Measurements from ENCODE around the gene MYO16.
A peak's percentile ranks its signal among the peaks of the same experiment; 100 is the strongest.

MYO16 gene

DNA sequence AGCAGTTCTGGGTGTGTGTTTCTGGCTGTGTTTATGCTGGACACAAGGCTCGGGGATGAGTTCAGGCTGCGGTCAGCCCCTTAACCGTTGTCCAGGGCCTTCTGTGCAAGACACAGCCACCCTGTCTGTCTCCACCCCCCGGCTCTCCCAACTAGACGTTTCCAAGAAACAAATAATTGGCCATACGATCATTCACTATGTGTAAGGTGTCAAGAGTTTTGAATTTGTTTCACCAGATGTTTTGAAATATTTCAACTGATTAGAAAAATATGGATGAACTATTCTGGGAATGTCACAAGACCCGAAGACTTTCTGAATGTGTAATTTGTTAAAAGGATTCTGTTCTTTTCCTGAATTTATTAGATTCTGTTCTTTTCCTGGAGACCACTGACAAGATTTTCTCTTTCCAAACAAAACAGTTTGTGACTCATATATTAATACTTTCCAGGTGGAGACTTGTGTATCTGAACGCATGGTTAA lies 318.2 kb downstream of the MYO16 start:
- no peak for DNase-seq

DNA sequence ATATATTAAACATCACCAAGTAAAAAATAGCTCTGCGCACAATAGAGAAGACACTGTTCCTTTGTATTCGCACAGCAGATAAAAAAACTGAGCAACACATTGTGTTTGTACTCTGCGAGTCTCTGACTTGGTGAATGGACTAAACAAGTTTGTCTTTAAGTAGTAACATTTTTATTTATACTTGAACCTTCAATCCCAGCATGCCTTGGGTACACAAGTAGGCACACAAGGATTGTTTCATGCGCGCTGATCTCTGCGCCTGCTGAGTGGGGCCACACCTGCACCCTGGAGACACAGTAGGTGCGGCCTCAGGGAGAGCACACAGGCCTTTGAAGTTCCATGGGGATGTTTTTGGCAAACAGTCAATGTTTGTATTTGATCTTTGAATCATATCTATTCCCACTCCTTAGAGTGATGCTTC lies 318.9 kb downstream of the MYO16 start:
- no peak for DNase-seq

DNA sequence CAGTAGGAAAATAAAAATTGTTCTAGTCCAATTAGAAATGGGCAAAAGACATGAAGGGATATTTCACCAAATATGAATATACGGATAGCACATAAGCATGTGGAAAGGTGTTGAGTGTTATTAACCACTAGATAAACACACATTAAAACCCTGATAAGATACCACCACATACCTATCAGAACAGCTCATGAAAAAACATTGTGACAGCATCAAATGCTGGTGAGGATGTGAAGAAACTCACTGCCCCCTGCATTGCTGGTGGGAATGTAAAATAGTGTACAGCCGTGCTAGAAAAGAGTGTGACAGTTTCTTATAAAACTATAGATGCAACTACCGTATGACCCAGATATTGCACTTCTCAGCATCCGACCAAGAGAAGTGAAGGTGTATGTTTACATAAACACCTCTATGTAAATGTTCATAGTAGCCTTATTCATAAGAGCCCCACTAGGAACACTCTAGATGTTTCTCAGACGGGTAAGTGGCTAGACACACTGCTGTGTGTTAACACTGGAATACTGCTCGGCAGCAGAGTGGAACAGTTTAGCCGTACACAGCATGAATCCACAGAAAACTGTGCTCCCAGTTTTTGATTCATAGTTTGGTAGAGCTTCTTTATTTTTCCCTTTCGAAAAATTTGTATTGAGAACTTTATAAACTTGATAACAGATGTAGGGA lies 321.1 kb downstream of the MYO16 start:
- no peak for DNase-seq

DNA sequence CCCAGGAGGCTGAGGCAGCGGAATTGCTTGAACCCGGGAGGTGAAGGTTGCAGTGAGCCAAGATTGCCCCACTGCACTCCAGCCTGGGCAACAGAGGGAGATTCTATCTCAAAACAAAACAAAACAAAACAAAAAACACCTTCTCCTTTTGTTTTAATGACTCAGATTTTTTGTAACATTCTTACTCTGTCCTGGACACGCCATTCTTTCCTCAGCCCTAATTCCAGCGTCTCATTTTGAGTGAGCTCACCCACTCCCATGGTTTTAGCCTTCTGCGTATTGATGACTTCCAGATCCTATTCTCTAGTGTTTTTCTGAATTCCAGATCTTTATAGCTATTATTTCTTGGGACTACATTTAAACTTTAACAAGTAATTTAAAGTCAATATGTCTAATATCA lies 326.3 kb downstream of the MYO16 start:
- DNase-seq = no peak

DNA sequence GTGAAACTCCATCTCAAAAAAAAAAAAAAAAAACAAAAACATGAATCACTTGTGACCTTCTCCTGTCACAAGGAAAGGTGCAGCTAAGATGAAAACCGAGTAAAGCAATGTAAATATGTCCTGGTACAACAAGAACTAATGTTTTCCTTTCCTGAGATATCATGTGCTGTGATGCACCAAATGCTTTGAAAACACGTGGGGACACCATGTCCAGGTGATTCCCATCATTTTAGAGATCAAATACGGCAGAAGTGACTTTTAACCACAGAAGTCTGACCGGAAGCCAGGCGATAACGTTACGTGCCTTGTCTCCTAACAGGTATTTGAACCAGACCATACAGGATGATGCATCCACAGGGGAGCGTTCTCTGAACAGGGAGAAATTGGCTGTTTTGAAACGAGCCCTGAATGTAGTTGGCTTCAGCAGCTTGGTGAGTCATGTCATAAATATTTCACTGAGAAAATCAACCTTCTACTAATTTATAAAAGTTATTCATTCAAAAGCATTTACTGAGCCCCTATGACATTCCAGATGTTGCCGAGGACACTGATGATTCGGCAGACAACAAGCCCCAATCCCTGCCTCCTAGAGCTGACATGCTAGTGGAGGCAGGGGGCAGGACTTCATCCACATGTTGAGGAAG lies 328.1 kb downstream of the MYO16 start:
- no peak for DNase-seq

DNA sequence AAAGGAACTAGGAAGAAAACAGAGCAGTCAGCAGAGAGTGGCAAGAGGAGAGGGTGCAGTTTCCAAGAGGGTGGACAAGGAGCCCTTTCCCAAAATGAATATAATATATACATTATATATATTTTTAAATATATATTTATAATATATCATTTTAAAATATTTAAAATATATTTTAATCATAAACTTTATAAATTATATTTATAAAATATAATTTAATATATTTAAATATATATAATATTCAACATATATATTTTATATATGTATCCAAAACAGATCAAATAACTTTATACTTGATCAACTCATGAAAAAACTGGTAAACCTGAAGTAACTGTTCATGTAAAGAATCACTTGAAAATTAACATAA lies 328.6 kb downstream of the MYO16 start:
- no peak for DNase-seq

DNA sequence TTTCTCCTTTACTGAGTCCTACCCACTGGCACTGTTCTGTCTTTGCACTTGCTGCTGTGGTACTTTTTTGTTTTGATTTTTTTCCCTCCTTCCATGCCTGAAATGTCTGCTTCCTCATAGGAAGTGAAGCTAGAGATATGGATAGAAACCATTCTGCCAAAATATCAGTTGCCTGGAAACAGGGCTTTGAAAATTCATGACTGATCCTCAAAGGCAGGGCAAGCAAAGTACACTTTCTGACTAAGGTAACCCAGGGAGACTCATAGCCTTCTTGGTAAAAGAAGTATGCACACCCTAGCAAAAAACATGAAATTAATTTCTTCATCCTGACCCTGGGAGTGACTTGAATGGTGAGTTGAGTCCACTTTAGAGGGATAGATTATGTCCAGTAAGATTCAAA lies 329.8 kb downstream of the MYO16 start:
- no peak for DNase-seq

DNA sequence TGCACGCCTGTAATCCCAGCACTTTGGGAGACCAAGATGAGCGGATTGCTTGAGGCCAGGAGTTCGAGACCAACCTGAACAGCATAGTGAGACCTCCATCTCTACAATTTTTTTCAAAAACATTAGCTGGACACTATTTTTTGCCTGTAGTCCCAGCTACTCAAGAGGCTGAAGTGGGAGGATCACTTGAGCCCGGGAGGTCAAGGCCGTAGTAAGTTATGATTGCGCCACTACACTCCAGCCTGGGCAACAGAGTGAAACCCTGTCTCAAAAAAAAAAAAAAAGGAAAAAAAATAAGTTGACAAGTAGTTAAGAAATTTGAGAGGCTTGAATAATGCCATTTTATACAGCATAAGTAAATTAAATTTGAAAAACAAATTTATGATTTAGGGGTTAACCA lies 330.6 kb downstream of the MYO16 start:
- no peak for DNase-seq

DNA sequence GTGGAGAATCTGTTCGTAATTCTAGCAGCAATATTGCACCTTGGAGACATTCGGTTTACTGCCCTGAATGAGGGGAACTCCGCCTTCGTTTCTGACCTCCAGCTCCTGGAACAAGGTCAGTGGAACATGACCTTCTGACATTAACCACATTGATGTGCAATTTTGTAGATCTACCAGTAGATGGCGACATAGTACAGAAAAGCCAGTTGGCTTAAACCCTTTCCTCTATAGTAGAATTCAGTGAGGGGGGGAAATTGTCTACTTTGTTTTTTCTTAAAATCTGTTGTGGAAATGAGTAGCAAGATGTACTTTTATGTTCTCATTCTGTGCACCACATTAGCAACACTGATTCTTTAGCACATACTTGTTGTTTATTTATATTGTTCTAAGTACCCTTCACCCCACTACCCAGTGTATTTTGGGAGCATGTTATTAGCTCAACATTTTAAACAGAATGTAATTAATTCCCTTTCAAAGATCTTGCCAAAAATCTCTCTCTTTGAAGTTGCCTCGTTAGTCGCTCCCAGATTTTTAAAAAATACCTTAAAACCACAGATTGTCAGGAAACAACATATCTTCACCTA lies 332.2 kb downstream of the MYO16 start:
- peak in 1 of 2 donors; percentile 6 for DNase-seq

DNA sequence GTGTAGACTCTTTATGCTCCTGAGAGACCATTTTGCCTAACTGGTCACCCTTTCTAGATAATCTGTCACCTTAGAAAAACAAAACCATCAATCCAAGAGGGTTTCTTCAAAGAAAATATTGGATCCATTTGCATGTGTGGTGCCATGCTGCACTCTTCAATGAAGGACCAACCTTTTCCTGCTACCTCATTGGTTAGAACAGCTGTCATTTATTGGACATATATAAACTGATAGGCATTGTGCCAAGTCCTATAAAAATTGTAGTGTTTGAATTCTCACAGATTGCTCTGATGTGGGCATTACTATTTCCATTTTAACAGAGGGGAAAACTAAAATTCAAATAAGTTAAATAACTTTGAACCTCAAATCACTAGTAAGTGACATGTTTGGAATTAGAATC lies 333.2 kb downstream of the MYO16 start:
- no peak for DNase-seq

DNA sequence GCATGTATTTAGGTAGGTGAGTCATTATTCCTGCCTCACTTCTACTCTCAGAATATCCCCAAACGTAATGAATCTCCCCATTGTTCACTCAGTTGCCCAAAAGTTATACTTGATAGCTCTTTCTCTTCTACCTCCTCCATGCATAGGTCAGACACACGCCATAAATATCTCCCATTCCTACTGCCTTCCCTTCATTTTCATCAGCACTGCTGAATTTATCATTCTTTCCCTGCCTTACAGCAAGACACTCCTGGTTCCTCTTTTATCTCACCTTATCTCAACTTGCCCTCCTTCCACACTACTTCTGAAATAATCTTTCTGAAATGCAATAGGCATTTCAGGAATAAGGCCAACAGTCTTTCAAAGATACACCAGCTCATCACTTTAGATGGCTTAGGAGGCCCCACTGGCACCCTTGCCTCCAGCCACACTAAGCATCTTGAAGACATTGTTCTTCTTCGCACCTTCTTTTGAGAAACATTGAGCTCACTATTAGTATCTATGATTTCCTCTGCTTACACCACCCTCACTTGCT lies 333.9 kb downstream of the MYO16 start:
- DNase-seq = no peak

DNA sequence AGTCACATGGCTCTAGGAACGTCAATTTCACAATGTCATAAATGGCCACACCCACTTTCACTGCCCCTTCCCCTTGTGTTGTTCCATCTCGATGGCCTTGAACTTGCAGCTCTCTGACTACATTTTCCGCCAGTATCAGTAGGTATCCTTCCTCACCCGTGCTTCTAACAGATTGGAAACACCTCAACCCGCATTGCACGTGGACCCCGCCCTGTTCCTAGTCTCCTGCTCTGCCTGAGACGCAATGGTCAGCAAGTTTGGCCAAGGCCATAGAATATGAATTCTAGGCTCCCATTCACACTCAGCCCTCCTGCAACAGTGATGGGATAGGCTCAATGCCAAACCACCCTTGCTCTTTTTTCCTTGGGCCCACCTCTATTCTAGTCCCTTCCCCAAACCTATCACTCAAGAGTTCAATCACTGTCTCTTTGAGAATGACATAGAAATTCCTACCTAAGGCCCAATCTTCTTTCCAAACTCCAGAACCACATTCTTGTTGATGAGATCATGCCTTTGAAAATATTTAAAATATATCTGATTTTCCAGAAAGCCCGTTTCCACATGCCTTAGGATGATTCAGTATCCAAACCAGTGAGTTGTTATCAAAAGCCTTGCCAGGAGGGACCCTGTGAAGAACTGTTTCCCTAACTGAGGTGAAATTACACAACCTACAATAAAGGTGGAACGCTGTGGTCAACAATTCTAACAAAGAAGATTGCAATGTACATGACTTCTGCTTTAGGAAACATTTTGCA lies 334.6 kb downstream of the MYO16 start:
- no peak for DNase-seq

DNA sequence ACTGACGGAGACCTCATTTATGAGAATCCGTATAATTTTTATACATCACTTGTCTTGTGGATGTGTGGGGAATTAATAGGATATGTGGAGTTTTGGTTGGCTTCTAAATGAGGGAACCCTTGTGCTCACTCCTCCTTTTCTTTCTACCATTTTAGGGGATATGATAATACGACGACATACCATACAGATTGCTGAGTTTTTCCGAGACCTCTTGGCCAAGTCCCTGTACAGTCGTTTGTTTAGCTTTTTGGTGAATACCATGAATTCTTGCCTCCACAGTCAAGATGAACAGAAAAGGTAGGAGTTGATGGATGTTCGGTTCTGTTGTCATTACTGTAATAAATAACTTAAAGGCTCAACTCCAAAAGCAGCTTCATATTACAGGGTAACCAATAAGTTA lies 335.2 kb downstream of the MYO16 start:
- DNase-seq = no peak

DNA sequence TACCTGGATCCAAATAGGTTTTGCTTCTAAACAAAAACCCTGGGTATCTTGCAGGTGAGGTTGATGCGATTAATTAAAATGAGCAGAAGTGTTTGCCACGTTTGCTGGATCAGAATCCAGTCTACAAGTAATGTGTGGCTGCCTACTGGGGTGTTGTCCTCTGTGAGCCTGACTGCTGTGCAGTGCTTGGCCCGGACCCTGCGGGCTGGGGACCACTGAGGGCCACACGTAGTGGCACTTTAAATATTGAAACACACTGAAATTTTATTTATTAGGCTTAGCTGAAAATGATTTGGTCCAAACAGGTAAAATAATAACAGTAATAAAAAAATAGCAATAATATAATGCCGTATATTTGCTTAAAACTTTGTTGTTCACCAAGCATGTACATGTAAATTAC lies 338.0 kb downstream of the MYO16 start:
- DNase-seq = no peak

DNA sequence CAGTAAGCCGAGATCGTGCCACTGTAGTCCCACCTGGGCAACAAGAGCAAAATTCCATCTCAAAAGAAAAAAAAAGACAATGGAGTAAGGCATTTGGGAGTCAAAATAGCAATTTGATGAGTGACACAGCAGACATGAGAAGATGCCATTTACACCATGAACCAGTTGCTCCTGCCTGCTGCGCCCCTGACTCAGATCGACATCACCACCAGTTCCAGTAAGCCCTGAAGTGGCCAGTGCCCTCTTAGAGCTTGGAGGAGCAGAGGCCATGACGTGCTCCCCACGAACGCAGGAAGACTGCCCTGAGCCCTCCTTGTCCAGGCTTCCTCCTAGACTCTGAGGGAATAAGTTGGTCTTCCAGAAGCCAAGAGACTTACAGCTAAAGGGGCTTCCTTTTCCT lies 339.2 kb downstream of the MYO16 start:
- DNase-seq = no peak

DNA sequence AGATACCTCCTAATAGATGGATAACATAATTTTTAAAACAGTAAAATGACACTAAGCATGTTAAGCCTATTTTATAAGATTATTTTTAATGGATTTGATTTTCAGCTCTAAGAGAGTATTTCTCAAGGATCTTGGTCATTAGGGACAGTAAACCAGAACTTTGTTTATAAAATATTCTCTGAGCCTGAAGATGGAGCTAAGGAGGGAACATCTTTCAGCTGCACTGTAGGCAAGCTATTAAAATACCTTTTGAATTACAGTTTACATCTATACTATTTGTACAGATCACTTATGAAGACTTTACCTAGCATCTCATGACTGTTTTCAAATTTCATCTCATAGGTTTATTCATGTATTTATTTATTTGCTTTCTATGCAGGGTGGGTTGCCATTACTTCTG lies 345.3 kb downstream of the MYO16 start:
- no peak for DNase-seq

DNA sequence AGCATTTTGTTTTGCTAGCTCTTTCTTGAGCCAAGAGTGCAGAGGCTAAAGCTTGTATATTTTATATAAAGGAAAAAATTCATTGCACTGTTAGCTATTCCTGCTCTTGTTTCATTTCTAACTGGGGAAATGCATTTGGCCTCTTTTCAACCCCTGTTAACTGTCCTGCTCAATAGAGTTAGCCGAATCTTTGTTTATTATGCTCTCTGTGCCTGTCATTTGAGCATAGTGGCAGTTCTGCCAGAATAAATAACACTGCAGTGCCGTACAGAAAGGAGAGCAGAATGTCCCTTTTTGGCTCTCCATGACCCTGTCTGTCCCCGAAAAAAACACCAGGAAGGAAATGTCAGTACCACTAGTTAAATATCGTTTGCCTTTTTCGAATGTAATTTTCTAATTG lies 350.8 kb downstream of the MYO16 start:
- DNase-seq = no peak

DNA sequence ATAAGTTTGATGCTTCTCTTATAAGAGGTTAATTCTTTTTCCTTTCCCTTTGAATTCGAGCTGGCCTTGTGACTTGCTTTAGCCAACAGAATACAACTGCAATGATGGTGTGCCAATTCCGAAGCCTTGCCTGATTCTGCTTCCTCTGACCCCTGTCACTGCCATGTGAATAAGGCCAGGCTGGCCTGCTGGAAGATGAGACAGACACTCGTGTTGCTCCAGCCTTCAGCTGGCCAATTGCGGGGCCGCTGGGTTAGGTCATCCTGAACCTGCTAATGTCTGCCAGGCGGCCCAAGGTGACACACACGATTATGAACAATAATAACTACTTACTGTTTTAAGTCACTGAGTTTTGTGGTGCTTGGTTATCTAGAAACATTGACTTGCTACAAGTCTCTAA lies 352.0 kb downstream of the MYO16 start:
- no peak for DNase-seq

DNA sequence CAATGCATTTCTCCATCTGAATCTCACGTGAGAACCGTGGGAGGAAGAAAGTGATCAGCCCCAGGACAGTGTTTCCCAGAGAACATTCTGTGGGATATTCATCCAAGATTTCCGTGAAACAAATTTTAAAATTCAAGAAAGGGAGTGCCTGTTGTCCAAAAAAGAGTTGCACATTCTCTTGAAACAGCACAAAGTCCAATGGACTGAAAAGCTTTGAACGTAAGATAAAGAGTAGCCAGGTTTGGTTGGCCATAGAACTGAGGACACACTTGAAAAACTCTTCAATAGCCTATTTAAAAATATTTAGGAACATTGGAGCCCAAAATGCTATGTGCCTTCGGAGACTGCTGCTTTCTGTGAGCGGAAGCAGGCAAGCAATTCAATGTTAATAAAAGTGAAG lies 353.9 kb downstream of the MYO16 start:
- DNase-seq = no peak

DNA sequence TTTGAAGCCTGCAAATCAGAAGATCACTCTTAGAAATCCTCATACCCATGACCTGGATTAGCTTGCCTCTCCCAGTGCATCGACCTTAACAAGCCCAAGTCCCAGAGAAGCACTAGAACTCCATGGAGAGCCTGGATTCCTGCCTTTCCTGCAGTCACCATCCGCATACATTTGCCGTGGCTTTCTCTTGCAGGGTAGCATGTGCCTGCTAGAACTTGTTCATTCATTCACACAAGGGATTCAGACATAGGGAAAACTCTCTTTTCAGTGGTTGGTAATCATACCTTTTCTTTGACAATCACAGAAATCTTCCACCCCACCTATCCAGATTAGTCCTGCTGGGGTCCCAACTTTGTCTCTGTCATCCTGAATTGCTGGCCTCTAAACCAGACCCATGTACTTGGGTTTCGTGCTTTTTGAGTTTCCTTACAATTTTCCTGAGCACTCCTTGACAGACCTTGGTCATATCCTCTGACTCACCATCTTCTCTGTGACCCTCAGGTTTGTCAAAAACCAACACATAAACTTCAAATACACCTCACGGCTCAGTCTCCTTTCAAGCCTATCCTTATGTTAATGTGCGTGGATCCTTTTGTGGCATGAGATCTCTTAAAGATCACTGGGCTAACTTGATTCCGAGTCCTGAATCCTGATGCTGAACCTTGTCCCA lies 355.0 kb downstream of the MYO16 start:
- no peak for DNase-seq

DNA sequence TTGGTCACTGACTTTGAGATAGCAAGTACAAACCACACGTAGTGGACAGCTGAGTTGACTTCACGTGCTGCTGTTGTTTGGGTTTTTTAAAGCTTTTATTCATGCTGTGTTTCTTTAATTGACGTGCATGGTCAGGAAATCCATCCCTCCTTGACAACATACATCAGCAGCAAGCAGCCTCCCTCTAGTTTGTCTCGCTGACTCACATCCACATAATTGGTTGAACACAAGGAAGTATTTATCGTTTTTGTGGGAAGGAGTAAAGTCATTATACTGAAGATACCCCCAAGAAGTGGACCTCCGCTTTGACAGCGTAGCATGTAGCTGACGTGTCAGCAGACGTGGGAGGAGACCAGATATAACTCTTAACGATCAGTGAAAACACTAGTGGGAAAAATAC lies 355.8 kb downstream of the MYO16 start:
- no peak for DNase-seq

DNA sequence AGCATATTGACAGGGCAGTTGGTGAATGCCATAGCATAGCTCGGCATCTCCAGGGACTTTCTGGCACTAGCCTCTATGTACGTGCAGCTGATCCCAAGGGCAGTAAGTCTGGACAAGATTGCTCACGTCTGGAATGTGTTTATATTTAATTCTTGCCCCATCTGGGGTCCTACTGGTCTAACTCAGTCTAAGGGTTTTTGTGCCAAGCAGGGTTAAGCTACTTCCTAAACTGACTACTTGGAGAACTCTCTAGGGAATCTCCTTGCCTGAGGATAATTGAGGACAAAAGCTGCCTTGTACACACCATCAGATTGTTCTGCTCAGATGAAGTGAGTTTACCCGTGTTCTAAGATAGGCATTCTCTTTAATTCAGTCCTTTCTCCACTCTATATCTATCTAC lies 358.1 kb downstream of the MYO16 start:
- DNase-seq = no peak

DNA sequence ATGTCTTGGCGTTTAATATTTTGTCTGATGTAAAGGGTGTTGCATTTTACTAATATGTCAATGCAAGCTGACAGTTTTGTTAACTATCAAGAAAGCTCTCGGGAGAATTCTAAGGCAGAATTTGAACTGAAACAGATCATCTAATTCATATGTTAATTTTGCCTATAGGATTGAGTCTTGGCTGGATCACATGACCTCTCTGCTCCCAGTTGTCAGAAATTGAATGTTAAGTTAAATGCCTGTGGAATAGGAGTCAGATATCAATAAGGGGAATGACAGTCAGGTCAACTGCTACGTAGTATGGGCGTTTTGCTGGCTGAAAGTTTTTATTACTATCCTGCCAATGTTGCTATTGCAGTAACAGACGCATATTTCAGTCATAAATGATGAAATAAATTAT lies 358.5 kb downstream of the MYO16 start:
- DNase-seq = no peak
